Measurements from ENCODE around the gene CYP4Z1. TPM values are rescaled to one million over a fixed set of nuclear protein-coding genes. Genes with fewer than 3 reads are reported as not detected.

Gene CYP4Z1
- total RNA-seq, 2 experiments from 2014 or later, result not detected

GRCh38 chr1:47164552-47164951, 97.5 kb downstream of the CYP4Z1 start:
- Mint-ChIP-seq H3K4me1 (ENCODE audit: low read depth) (no peaks in the 10 kb centered on the region), H3K9me3 (ENCODE audit: insufficient read depth) (no peaks in the 10 kb centered on the region), H3K4me3 (no peak overlapping the region), H3K27ac (no peak overlapping the region), H3K36me3 (ENCODE audit: low read depth) (no peaks in the 10 kb centered on the region), H3K27me3 (ENCODE audit: low read depth) (peaks cover 23% of the 10 kb centered on the region)
- DNase-seq (no peak), ATAC-seq (no peak)
- CTCF ChIA-PET, result interaction anchor here (1.5 kb wide), 1 partner anchor 11 kb away, joined by 3 read pairs; no protein-coding TSS in a partner anchor
- POLR2A ChIA-PET, result no interaction called here

Other genes starting within 250 kb of the CYP4Z1 start
- not detected for gene CYP4A11, start 125.8 kb upstream of the CYP4Z1 start, total RNA-seq
- gene CYP4X1, start 43.6 kb upstream of the CYP4Z1 start, total RNA-seq, result not detected
- gene CYP4A22, start 70.2 kb downstream of the CYP4Z1 start, total RNA-seq, result not detected
- gene PDZK1IP1, start 122.8 kb downstream of the CYP4Z1 start, total RNA-seq, result not detected
- not detected for gene TAL1, start 165.0 kb downstream of the CYP4Z1 start, total RNA-seq
- 10 to 100 TPM; 48.0 to 50.1 TPM for gene STIL, start 246.9 kb downstream of the CYP4Z1 start, total RNA-seq